Measurements from ENCODE around the gene CNPY1. TPM values are rescaled to one million over a fixed set of nuclear protein-coding genes. Genes with fewer than 3 reads are reported as not detected.

CNPY1 gene
- total and polyA plus RNA-seq, 2 donors (not counting 1 experiment from before 2014, with no cell fraction given), result not detected

GRCh38 chr7:155569681-155570080 is 23.3 kb upstream of the CNPY1 start:
- ATAC-seq (ENCODE audit: low read depth) (no peak), DNase-seq (no peak)
- no peaks in the 10 kb centered on the region for H3K9me3 ChIP-seq (ENCODE audit: control extremely low read depth in 1 of 3, control insufficient read depth in 2 of 3, insufficient read depth in 1 of 3, low read length in 2 of 3)
- no peaks in the 10 kb centered on the region for H3K79me2 ChIP-seq (ENCODE audit: control insufficient read depth, insufficient read depth, low read length)
- H3K27ac ChIP-seq (ENCODE audit: low read length in 2 of 2), result no peak overlapping the region
- 92% methylated on average over 10 of the region's 11 CpGs for WGBS (ENCODE audit: insufficient coverage)
- no peaks in the 10 kb centered on the region for H3K9me3 Mint-ChIP-seq (ENCODE audit: insufficient read depth)
- no peak overlapping the region for H3K4me3 Mint-ChIP-seq
- H3K4me2 ChIP-seq (replicated peaks; ENCODE audit: low read depth, low read length, poor library complexity, severe bottlenecking), result no peak overlapping the region
- peaks cover 11% of the 10 kb centered on the region for H3K27me3 Mint-ChIP-seq
- H3K4me1 Mint-ChIP-seq, result no peaks in the 10 kb centered on the region
- TF ChIP-seq EZH2 (IDR thresholded peaks at IDR 0.05; ENCODE audit: borderline replicate concordance, insufficient read depth, low read depth, low read length, poor library complexity, severe bottlenecking) (no peak), CTCF (IDR thresholded peaks at IDR 0.05) (no peak)
- intact Hi-C loops (cut with micrococcal nuclease), result no loop called here
- no peaks in the 10 kb centered on the region for H4K20me1 ChIP-seq (ENCODE audit: control insufficient read depth, insufficient read depth, low read length, poor library complexity, severe bottlenecking)
- ChIA-PET POLR2A (no interaction called here), CTCF (no interaction called here)
- no peaks in the 10 kb centered on the region for H3K36me3 ChIP-seq (replicated peaks in 1 of 2; ENCODE audit: control extremely low read depth in 1 of 2, control insufficient read depth in 1 of 2, extremely low read depth in 1 of 2, insufficient read depth in 2 of 2, low read length in 1 of 2)
- H3K9ac ChIP-seq (ENCODE audit: low read length), result no peak overlapping the region
- no peaks in the 10 kb centered on the region for H3K4me1 ChIP-seq (ENCODE audit: control insufficient read depth in 2 of 2, insufficient read depth in 2 of 2, low read length in 2 of 2)
- no peak overlapping the region for H2AFZ ChIP-seq (ENCODE audit: insufficient read depth, low read depth, low read length, poor library complexity, severe bottlenecking)
- H3K27ac Mint-ChIP-seq, result no peak overlapping the region
- no peak overlapping the region for H3K4me3 ChIP-seq (ENCODE audit: control extremely low read depth in 1 of 5, extremely low read depth in 1 of 5, insufficient read depth in 1 of 5, low read depth in 2 of 5, low read length in 4 of 5)
- H3K27me3 ChIP-seq (replicated peaks in 1 of 4; ENCODE audit: control extremely low read depth in 1 of 4, control insufficient read depth in 3 of 4, insufficient read depth in 4 of 4, low read length in 3 of 4), result peaks cover 0 to 6% (median 0%) of the 10 kb centered on the region in 4 experiments

GRCh38 chr7:155568842-155569494 is 22.6 kb upstream of the CNPY1 start:
- Mint-ChIP-seq H3K27ac (no peak overlapping the region), H3K9me3 (ENCODE audit: insufficient read depth) (no peaks in the 10 kb centered on the region), H3K27me3 (peaks cover 8% of the 10 kb centered on the region), H3K4me1 (no peaks in the 10 kb centered on the region), H3K4me3 (no peak overlapping the region)
- Histone ChIP-seq H3K4me2 (replicated peaks; ENCODE audit: low read depth, low read length, poor library complexity, severe bottlenecking) (no peak overlapping the region), H3K9ac (ENCODE audit: low read length) (no peak overlapping the region), H3K4me1 (ENCODE audit: control insufficient read depth in 2 of 2, insufficient read depth in 2 of 2, low read length in 2 of 2) (no peaks in the 10 kb centered on the region), H3K27ac (ENCODE audit: low read length in 2 of 2) (no peak overlapping the region), H2AFZ (ENCODE audit: insufficient read depth, low read depth, low read length, poor library complexity, severe bottlenecking) (no peak overlapping the region), H3K9me3 (ENCODE audit: control extremely low read depth in 1 of 3, control insufficient read depth in 2 of 3, insufficient read depth in 1 of 3, low read length in 2 of 3) (no peaks in the 10 kb centered on the region), H4K20me1 (ENCODE audit: control insufficient read depth, insufficient read depth, low read length, poor library complexity, severe bottlenecking) (no peaks in the 10 kb centered on the region), H3K79me2 (ENCODE audit: control insufficient read depth, insufficient read depth, low read length) (no peaks in the 10 kb centered on the region), H3K27me3 (replicated peaks in 1 of 4; ENCODE audit: control extremely low read depth in 1 of 4, control insufficient read depth in 3 of 4, insufficient read depth in 4 of 4, low read length in 3 of 4) (peaks cover 0 to 6% (median 0%) of the 10 kb centered on the region in 4 experiments), H3K36me3 (replicated peaks in 1 of 2; ENCODE audit: control extremely low read depth in 1 of 2, control insufficient read depth in 1 of 2, extremely low read depth in 1 of 2, insufficient read depth in 2 of 2, low read length in 1 of 2) (no peaks in the 10 kb centered on the region), H3K4me3 (ENCODE audit: control extremely low read depth in 1 of 5, extremely low read depth in 1 of 5, insufficient read depth in 1 of 5, low read depth in 2 of 5, low read length in 4 of 5) (no peak overlapping the region)
- ATAC-seq (ENCODE audit: low read depth) (no peak), DNase-seq (no peak)
- 85% methylated on average over 8 of the region's 10 CpGs for WGBS (ENCODE audit: insufficient coverage)
- TF ChIP-seq EZH2 (IDR thresholded peaks at IDR 0.05; ENCODE audit: borderline replicate concordance, insufficient read depth, low read depth, low read length, poor library complexity, severe bottlenecking) (no peak), CTCF (IDR thresholded peaks at IDR 0.05) (no peak)
- POLR2A ChIA-PET, result no interaction called here
- CTCF ChIA-PET, result interaction anchor here (0.6 kb wide), 1 partner anchor 29 kb away, joined by 3 read pairs; no protein-coding TSS in a partner anchor
- intact Hi-C loops (cut with micrococcal nuclease), result no loop called here
